GM19193 (cell line): ENCODE data around the gene ADIG.

Source experiments
- POLR2A ChIP-seq: IDR thresholded peaks from 4 replicates; pipeline ENCODE4 v1.6.1; 2011; ENCODE audit not compliant: insufficient read depth, insufficient read length; ENCODE audit errors: extremely low read depth

Gene ADIG

DNA sequence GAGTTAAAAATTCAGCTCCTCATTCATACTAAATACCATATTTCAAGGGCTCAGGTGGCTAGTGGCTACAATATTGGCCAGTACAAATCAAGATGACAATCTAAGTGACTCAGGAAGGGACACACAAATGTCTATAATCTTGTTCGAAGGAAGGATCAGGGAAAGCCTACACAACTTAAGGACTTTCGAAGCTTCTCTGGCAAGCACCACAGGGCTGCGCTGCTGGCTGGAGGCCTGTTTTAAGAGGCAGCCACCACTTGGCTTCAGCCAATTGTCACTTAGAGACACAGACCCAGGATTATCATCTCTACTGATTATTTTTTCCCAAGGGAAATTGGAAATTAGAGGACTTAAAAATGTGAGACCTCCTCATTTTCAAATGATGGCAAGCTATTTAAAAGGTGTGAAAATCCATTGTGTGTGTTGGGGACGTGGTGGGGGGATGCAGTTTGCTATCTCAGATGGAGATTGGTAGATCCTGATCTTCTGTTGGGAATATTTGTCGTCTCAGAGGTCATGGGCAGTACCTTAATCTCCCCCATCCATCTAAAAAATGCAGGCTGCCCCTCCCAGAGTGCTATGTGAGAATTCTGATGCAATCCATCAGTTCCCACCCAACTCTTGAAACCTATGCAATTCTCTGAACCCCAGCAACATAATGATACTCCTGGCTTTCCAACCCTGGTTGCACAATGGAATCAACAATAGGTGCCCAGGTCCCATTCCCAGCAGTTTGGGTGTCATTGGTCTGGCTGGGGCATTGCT, 31.9 kb downstream of the ADIG start:
- TF ChIP-seq POLR2A, result no peak

DNA sequence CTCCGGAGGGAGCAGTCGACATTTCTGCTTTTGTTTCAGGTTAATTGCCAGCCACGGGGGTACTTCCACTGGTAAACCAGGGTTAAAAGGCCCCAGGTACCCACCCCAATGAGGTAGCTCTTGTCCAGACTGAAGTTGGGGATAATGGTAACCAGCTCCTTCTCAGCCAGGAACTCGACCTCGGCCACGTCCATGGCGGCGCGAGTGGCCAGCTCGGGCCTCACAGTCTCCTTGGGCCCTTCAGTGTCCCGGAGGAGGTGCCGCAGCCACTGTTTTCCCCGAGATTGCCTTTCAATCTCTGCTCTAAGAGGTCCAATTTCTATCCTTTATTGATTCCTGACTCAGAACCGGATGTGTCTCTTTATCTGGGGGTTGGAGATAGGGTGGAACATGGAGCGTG, 34.3 kb downstream of the ADIG start:
- no peak for TF ChIP-seq POLR2A

DNA sequence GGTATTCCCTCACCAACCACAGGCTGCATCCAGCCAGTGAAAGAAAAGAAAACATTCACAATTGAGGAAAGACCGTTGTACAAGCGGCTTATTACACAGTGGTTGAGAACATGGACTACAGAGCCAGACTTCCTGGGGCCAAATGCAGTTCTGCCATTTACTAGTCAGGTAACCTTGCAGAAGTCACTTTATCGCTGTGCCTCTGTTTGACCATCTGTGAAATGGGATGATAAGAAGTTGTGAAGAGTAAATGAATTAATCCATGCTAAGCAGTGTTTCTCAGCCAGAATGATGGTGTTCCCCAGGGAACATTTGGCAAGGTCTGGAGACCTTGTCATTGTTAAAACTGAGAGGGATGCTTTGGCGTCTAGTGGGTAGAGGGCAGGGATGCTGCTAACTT, 35.5 kb downstream of the ADIG start:
- TF ChIP-seq POLR2A, result no peak

DNA sequence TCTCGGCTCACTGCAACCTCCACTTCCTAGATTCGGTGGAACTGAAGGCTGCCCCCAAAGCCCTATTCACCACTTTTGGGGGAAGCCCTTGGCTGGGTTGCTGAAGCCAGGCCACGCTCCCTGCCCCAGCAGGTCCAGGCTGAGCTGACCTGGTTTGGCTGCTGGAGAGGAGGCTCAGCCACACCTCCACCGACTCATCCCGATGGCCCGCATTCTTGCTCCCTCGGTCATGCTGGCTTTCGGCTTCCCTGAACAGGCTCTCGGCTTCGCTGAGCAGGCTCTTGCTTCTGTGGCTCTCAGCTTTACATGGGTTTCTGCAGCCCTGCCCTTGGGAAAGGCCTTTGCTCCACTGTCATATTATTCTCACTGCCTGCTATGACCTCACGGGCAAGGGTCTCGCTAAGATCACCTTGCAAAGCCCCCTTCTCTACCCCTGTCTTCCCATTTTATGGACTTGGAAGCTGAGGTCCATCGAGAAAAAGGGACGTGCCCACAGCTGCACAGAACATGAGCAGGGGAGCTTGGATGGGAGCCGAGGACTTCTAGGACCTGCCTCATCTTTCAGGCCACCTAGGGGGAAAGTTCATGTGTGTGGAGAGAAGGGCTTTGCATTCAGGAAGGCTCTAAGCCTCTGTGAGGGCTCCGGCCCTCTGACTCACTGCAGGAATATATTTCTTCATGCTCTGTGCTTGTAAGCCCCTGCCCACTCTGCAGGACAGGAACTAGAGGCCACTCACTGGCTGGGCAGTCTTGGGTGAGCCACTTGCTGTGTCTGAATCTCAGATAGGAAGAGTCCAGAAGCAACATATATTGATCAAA, 36.2 kb downstream of the ADIG start:
- no peak for TF ChIP-seq POLR2A

DNA sequence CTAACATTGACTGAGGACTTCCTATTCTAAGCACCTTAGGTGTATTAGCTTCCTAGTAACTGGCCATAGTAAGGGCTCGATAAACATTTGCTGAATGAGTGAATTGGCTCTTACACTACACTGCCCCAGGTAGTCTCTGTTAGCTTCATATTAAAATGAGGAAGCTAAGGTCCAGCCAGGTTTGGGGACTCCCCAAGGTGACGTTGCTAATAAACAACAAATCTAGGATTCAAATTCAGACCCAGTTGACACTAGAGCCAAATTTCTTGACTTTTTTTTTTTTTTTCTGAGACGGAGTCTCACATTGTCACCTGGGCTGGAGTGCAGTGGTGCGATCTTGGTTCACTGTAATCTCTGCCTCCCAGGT, 36.8 kb downstream of the ADIG start:
- no peak for TF ChIP-seq POLR2A

DNA sequence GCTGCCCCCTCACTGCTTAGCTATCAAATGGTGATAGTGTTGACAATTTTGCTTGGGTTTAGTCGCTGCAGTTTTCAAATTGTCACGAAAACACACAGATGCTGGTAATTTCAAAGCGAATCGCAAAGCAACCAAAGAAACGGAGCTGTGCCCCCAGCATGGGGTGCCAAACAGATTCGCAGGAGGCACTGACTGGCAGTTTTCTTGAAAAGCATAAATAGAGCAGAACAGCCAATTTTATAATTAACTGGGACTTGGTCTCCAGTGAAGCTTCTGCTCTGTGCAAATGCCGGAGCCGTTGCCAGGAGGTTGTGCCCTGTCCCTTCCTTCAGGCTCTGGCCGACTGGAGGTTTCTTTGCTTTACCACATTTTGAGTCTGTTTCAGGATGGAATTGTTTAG, 39.4 kb downstream of the ADIG start:
- TF ChIP-seq POLR2A, result no peak

DNA sequence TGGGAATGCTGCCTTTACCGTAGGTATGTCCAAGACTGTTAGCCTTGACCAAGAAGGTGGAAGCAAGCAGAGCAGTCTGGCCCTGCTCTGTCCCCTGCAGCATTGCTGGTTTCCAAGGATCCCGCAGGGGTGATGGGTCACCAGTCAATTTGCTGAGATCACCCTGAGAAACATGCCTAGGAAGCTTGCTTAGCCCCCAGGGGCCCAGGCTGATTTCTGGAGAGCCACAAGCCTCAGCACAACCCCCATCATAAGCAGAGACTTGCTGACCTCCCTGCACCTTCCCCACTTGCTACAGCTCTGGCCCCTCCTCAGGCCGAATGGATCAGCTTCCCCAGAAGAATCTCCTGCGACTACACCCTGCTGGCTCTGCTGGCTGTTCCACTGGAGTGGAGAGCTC, 42.1 kb downstream of the ADIG start:
- TF ChIP-seq POLR2A, result no peak

DNA sequence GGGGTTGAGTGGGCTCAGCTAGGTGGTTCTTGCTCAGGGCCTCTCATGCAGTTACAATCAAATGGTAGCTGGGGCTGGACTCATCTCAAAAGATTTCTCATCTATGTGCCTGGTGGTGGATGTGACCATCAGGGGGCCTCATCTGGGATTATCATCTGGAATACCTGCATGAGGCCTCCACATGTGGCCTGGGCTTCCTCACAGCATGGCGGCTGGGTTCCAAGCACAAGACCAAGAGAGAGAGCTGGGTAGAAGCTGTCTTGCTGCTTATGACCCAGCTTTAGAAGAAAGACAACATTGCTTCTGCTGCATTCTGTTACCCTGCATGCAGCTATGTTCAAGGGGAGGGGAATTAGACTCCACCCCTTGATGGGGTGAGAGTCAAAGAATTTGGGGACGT, 43.1 kb downstream of the ADIG start:
- TF ChIP-seq POLR2A, result no peak

DNA sequence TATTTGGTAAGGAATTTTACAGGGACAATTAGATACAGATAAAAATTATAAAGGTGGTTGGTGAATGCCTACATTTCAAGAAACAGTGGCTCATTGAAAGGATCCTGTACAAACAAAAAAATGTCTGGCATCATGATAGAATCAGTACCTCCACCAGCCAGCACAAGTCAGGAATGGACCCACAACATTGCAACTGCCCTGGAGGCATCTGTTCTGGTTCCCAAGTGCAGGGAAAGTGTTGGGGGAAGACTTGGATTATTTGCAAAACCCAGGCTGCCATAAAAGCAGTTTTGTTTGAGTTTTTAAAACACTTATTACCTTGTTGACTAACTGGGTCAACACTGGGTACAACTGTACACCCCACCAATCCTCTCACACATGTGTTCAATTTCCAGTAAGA, 44.9 kb downstream of the ADIG start:
- no peak for TF ChIP-seq POLR2A

DNA sequence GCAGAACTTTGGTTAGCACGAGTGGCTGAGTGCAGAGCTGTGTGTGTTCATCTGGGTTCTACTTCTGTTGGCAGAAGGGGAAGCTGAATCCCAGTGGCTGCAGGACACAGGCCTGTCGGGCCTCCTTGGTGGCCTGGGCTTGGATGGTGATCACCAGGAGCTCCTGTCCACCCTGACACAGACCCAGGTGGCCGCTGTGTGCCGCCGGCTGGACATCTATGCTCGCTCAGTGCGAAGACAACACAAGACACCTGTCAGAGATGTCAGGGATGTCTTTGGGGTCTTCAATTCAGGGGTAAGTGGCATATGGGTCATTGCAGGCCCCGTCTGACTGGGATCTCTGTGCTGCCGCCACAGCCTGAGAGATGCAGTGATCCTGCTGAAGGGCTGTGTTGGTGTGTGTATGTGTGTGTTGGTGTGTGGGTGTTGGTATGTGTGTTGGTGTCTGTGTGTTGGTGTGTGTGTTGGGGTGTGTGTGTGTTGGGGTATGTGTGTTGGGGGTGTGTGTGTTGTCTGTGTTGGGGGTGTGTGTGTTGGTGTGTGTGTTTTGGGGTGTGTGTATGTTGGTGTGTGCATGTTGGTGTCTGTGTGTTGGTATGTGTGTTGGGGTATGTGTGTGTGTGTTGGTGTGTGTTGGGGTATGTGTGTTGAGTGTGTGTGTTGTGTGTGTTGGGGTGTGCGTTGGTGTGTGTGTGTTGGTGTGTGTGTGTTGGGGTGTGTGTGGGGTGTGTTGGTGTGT, 46.1 kb downstream of the ADIG start:
- TF ChIP-seq POLR2A, result no peak

DNA sequence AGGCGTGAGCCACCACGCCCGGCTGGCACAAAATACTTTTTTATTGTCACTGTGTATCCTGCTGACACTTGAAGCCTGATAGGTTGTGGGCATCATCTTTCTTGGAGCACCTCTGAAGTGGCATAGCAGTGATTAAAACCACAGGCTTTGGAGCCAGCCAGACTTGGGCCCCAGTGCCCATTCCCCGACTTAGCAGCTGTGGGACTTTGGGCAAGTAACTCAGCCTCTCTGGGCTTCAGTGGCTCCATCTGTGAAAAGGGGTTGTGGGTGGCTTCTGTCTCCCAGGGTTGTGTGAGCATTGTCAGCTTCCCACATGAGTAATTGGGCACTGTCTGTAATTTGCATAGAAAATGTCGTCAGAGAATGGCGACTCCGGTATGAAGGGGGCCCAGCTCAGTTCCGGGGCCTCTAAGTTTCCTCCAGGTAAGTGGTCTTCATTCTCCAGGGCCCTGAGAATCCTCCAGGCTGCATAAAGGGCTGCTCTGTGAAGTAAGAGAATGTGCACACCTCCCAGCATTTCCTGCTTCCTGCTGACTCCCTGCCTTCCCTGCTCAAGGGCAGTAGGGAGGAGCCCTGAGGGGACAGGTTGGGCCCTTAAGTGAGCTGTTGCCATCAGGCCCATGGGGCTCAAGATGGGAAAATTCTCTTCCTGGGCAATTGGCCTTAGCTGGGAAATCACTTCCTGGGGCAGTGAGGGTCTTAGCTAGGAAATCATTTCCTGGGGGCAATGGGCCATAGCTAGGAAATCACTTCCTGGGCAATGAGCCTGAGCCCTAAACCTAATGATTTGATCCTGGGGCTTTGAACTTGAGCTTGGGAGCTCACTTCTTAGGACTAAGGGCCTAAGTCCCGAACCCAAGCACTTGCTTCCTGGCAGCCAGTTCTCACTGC, 47.8 kb downstream of the ADIG start:
- TF ChIP-seq POLR2A, result no peak

DNA sequence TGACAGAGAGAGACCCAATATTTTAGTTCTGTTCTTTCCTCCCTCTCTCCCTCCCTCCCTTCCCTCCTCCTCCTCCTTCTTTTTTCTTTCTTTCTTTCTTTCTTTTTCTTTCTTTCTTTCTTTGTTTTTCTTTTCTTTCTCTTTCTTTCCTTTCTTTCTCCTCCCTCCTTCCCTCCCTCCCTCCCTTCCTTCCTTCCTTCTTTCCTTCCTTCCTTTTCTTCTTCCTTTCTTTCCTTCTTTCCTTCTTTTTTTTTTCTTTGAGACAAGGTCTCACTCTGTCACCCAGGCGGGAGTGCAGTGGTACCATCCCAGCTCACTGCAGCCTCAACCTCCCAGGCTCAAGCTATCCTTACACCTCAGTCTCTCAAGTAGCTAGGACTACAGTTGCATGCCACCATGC, 49.0 kb downstream of the ADIG start:
- TF ChIP-seq POLR2A, result no peak

DNA sequence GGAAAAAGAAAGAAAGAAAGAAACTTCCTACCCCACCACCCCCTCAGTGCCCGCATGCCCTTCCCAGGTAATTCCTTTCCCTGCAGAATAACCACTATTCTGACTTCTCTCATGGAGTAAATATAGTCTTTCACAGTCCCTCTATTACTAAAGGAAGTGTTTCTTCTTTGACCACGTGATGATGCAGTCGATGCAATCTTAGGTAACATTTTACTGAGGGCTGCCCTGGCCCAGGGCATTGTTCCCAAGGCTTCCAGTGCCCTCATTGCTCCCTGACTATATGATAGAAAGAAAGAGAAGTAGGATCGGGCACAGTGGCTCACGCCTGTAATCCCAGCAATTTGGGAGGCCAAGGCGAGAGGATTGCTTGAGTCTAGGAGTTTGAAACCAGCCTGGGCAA, 49.7 kb downstream of the ADIG start:
- TF ChIP-seq POLR2A, result no peak

DNA sequence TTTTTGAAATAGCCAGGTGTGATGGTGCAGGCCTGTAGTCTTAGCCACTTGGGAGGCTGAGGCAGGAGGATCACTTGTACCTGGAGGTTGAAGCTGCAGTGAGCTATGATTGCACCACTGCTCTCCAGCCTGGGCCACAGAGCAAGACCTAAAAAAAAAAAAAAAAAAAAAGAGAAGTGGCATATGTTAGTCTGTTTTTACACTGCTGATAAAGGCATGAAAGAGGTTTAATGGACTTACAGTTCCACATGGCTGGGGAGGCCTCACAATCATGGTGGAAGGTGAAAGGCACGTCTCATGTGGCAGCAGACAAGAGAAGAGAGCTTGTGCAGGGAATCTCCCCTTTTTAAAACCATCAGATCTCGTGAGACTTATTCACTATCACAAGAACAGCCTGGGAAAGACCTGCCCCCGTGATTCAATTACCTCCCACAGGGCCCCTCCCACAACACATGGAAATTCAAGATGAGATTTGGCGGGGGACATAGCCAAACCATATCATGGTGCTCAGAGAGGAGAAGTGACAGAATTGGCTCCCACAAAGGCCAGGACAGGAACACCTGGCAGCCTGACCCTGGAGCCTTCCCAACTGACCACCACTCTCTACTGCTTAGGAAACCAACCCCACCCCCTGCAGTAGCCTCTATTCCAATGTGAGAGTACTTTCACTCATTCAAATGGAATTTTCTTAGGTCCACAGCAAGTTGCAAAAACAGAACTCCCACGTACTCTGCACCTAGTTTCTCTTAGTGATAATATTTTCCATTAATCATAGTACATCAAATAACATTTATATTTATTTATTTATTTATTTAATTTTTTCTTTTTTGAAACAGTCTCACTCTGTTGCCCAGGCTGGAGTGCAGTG, 50.4 kb downstream of the ADIG start:
- no peak for TF ChIP-seq POLR2A
